Measurements from ENCODE around the gene PHLDA2.

PHLDA2 gene

GRCh38 chr11:2892215-2892966, 36.8 kb downstream of the PHLDA2 start:
- peak; percentile 51 for DNase-seq

GRCh38 chr11:2891326-2892214, 37.6 kb downstream of the PHLDA2 start:
- DNase-seq, result no peak

- no peak for DNase-seq
These were observed 38.5 kb downstream of the PHLDA2 start for GRCh38 chr11:2890466-2891294.

GRCh38 chr11:2889362-2890273, 39.6 kb downstream of the PHLDA2 start:
- DNase-seq, result no peak

GRCh38 chr11:2888266-2888968, 40.8 kb downstream of the PHLDA2 start:
- peak; percentile 84 for DNase-seq

GRCh38 chr11:2887515-2888195, 41.6 kb downstream of the PHLDA2 start:
- no peak for DNase-seq

- no peak for DNase-seq
These were observed 42.3 kb downstream of the PHLDA2 start for GRCh38 chr11:2886936-2887335.

- no peak for DNase-seq
These were observed 42.9 kb downstream of the PHLDA2 start for GRCh38 chr11:2886191-2886894.

- peak; percentile 72 for DNase-seq
These were observed 43.5 kb downstream of the PHLDA2 start, which contains the start of gene CDKN1C for GRCh38 chr11:2885678-2886081. CDKN1C (minus strand) TSS chr11:2885775; CDS start chr11:2885456, 319 bp downstream.

- DNase-seq, result no peak
These were observed 44.1 kb downstream of the PHLDA2 start for GRCh38 chr11:2885017-2885677.

GRCh38 chr11:2883979-2884815, 45.0 kb downstream of the PHLDA2 start:
- DNase-seq, result no peak

- no peak for DNase-seq
These were observed 45.6 kb downstream of the PHLDA2 start for GRCh38 chr11:2883640-2883978.

GRCh38 chr11:2882396-2883110, 46.7 kb downstream of the PHLDA2 start:
- no peak for DNase-seq

GRCh38 chr11:2881981-2882375, 47.2 kb downstream of the PHLDA2 start:
- no peak for DNase-seq

GRCh38 chr11:2881076-2881980, 47.9 kb downstream of the PHLDA2 start:
- no peak for DNase-seq

- no peak for DNase-seq
These were observed 48.6 kb downstream of the PHLDA2 start for GRCh38 chr11:2880646-2881045.

GRCh38 chr11:2878782-2879181, 50.4 kb downstream of the PHLDA2 start:
- DNase-seq, result no peak
